SH-SY5Y (cell line): Measurements from ENCODE around the gene KIF4A.

Source experiments
- GATA2 ChIP-seq: IDR thresholded peaks from 2 replicates; pipeline ENCODE4 v1.6.1; 2011; ENCODE audit warnings: mild to moderate bottlenecking, low read depth, low read length
- GATA3 ChIP-seq: IDR thresholded peaks from 2 replicates; pipeline ENCODE4 v1.6.1; 2011; ENCODE audit warnings: low read depth, mild to moderate bottlenecking, low read length, moderate library complexity

DNA sequence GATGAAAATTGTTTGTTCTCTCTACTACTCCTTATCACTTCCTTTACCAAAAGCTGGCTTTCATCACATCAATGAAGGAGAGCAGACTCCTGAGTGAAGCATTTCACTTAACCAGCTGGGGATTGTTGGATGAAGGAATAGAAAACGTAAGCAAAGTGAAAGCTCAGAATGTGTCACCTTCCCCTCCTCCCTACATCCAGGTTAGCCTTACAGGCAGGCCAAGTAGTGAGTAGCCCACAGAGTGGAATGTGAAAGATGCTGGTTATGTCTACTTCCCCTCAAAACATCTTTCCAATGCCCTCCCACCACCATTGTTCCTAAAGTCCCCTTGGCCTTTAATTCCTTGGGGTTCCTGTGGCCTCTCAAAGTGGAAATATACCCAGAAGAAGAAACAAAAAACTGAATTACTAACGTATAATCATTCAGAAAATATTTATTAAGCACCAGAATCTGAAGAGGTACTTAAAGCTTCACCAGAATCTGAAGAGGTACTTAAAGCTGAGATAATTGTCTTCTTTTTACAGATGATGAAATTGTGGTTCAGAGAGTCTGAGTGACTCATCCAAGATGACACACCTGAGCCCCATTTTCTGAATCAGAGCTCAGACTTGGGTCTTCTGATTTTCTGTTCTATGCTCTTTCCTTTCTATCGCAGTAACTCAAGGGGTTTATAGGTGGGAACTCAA, 36.4 kb upstream of the KIF4A start:
- TF ChIP-seq GATA2 (no peak), GATA3 (no peak)
